Right hindlimb (tissue), 1 donor: ENCODE results near the gene QRICH2.
"Not testable (repeated sequence)": the region's sequence is repeated elsewhere in the genome, so short reads cannot be mapped to it uniquely, and the experiment has no call there.

Source experiments
- DNase-seq: peaks from one replicate; pipeline ENCODE4 v3.0.0-alpha.2; 2018

Gene QRICH2

DNA sequence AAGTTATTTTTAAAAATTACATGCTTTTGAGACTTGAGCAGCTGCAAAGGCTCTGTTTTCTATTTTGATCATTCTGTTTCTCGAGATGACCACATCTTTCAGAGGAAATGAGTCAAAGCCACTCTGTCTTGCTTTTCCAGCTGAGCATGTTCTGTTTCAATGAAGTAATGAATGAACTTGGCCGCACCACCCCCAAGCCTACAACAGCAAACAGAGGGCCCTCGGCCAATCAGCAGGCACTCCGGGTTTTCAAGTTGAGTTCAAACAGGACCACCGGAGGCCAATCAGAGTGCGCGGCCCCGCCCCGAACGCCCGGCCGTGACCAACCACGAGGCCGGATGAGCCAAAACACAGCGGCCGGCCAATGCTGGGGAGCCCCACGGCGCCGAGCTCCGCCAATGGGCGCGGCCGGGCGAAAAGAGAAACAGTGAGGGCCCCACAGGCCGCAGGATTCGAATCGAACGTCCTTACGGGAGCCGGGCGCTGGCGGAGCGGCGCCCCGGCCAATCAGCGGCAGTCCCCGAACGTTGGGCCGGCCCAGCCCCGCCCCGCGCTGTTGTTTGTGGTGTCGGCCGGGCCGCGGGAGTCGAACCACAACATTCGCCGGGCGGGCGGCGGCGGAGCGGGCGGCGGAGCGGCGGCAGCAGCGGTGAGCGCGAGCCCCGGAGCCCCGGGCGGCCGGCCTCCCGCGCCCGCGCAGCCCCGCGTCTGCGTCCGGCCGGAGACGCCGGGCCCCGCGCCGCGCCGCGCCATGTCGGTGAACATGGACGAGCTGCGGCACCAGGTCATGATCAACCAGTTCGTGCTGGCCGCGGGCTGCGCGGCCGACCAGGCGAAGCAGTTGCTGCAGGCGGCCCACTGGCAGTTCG lies 43.1 kb downstream of the QRICH2 start, which contains the start of gene UBALD2:
Gene UBALD2 (plus strand): TSS at position 594 of the 869 bp plus-strand sequence. CDS start 158 bp downstream, at position 752.
- peak; percentile 100 for DNase-seq

DNA sequence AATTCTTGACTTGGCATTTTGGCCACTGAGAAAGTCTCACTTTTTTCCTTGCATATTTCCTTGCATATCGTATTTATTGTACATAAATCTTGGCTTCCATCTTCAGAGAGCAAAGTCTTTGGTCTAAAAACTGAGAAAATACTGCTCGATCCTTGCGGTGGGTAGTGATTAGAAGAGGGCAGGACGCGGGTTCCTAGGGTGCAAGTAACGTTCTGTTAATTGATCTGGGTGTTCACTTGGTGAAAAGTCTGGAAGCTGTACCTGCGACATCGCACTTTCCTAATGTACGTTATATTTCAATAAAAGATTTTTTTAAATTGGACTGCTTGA lies 43.7 kb downstream of the QRICH2 start:
- no peak for DNase-seq

DNA sequence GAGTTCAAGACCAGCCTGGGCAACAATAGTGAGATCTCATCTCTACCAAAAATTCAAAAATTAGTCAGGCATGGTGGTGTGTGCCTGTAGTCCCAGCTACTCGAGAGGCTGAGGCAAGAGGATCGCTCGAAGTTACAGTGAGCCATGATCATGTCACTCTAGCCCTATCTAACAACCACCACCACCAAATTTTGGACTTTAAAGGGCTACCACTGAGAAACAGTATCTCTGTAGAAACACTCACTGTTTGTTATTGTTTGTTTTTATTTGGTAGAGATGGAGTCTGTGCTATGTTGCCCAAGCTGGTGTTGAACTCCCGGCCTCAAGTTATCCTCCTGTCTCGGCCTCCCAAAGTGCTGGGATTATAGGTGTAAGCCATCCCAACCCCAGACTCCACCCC lies 44.2 kb downstream of the QRICH2 start:
- DNase-seq = no peak

DNA sequence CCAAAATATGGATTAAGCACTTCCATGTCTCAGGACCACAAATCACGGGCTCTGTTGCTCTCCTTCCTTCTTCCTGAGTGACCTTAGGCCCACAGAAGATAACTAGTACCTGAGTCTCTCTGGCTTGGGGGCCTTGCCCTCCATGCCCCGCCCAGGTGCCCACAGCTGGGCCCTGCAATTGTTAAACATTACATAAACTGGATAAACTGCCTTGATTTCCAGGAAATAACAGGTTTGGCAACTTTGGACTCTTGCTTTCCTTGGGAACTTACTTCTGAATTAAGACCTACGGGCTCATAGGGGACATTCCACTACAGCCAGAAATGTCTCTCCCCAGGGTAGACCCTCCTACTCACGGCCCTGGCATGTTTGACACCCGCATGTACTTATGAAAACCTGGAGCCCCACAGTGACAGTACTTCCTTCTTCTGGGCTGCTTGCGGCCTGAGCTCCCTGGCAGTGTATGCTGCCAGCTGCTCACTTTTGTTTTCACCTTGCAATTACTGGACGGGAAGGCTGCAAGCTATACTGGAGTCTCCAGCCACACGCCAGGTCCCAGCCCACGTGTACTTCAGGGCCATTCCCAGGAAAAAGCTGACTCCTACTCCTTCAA lies 45.2 kb downstream of the QRICH2 start:
- DNase-seq = no peak

DNA sequence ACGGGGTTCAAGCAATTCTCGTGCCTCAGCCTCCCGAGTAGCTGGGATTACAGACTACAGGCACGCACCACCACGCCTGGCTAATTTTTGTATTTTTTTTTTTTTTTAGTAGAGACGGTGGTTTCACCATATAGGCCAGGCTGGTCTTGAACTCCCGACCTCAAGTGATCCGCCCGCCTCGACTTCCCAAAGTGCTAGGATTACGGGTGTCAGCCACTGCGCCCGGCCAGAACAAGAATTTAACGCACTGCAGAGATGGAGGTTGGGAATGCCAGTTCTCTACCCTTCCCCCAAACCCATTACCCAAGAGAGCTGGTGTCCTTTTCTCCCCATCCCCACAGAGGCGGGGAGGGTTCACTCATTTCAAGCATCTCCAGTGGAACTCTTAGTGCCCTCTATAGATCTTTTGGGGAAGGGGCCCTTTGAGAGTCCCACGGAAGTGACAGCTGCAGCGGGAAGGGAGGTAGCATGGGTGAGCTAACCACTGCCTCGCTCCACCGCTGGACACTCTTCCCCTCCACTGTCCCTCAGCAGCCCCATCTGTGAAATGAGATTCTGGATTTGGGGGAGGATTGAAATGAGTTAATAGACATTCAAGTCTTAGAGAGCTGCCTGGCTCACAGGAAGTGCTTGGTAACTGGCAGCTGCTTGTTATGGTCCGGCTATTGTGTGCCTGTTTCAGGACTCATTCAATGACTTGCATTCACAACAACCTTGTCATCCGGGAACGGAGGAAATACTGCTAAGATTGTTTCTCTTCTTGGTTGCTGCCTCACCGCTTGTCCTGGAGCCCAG lies 46.5 kb downstream of the QRICH2 start:
- no peak for DNase-seq

DNA sequence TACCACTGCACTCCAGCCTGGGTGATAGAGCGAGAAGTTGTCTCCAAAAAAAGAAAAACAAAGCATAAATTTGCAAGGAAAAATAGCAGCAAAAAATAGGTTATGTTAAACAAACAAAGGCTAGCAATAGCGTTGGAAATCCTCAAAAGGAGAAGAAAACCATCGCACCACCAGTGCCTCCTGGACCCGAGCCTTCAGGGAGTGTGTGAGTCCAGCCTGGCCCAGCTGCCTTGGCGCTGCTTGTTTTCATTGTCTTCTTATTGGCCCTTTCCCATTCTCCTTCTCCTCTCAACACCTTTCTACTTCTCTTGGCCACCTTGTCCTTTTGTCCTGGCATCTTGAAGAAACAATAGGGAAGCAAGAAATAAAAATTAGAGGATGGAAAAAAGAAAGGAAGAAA lies 47.4 kb downstream of the QRICH2 start:
- no peak for DNase-seq

DNA sequence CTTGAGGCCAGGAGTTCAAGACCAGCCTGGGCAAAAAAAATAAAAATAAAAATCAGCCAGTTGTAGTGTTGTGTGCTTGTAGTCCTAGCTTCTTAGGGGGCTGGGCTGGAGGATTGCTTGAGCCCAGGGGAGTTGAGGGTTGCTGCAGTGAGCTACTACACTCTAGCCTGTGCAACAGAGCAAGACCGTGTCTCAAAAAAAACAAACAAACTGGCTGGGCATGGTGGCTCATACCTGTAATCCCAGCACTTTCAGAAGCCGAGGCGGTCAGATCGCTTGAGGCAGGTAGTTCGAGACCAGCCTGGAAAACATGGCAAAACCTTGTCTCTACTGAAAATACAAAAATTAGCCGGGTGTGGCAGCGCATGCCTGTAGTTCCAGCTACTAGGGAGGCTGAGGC lies 47.9 kb downstream of the QRICH2 start:
- DNase-seq = no peak

DNA sequence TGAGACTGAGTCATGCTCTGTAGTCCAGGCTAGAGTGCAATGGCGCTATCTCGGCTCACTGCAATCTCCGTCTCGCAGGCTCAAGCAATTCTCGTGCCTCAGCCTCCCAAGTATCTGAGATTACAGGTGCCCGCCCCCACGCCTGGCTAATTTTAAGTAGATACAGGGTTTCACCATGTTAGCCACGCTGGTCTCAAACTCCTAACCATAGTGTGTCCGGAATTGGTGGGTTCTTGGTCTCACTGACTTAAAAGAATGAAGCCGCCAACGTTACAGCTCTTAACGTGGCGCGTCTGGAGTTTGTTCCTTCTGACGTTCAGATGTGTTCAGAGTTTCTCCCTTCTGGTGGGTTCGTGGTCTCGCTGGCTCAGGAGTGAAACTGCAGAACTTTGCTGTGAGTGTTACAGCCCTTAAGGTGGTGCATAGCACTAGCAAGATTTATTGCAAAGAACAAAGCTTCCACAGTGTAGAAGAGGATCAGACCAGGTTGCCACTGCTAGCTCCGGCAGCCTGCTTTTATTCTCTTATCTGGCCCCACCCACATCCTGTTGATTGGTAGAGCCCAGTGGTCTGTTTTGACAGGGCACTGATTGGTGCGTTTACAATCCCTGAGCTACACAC lies 51.5 kb downstream of the QRICH2 start:
- DNase-seq = not testable (repeated sequence)

DNA sequence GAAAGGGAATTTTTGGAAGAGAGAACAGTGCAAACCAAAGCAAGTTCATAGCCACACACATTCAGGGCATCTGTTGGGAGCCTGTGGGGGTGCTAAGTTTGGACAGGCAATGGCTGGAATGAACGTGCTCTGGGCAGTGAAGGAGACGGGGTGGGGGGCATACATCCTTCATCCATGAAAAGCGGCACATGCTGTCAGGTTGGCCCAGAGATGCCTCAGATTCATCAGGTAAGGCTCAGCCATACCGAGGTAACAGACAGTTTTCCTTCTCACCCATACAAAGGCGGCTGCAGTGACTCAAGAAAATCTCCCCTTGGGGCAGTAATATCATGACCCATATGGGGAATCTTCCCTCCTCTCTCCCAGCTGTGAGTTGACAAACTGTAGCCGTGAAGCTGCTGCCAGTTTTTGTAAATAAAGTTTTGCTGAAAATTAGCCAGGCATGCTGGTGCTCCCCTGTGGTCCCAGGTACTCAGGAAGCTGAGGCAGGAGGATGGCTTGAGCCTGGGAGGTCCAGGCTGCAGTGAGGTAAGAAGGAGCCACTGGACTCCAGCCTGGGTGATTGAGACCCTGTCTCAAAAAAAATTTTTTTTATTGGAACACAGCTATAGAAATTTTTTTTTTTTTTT lies 52.2 kb downstream of the QRICH2 start:
- DNase-seq = no peak

DNA sequence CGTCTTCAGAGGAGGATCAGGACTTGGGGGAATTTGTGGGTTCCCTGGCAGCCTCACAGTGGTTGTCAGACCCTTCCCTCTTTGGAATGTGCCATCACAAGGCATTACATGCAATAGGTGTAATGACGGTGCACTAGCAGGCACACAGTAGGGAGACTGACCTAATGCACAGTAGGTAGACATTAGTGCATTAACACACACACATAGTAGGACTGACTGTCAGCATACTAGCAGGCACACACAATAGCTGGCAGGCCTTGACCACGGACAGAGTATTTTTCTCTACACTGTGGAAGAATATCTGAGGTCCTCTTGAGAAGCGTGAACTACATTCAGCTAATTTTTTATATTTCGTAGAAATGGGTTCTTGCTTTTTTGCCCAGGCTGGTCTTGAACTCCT lies 53.8 kb downstream of the QRICH2 start:
- DNase-seq = no peak

DNA sequence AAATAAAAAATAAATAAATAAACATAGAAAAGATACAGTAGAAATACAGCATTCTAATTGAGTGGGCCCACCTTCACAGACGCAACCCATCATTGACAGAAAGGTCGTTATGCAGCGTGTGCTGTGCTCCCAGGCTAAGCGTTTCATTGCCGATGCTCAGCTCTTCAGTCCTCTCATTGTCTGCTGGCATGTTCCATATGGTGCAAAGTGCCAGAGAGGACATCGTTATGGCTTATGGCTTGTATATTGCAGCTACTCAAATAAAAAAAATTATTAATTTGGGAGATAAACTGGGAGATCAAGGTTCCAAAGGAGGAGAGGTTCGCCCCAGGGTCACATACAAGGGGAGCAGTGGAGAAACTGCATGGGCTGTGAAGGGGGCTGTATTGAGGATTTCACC lies 54.2 kb downstream of the QRICH2 start:
- no peak for DNase-seq

DNA sequence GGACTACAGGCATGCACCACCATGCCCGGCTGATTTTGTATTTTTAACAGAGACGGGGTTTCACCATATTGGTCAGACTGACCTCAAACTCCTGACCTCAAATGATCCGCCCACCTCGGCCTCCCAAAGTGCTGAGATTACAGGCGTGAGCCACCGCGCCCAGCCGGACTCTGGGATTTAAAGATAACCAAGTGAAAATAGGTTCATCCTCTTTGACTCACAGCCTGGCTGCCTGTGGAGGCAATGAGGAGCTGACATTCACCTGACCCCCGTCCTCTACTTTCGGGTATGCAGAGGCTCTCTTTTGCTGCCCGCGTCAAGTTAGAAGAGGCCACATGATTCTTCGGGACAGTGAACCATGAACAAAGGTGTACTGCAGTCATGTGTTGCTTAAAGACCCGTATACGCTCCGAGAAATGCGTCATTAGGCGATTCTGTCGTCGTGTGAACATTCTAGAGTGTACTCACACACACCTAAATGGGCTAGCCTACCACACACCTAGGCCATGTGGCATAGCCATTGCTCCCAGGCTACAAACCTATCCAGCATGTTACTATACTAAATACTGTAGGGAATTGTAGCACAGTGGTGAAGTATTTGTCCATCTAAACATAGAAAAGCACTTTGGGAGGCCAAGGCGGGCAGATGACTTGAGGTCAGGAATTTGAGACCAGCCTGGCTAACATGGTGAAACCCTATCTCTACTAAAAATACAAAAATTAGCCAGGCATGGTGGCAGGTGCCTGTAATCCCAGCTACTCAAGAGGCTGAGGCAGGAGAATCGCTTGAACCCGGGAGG lies 54.9 kb downstream of the QRICH2 start:
- not testable (repeated sequence) for DNase-seq

DNA sequence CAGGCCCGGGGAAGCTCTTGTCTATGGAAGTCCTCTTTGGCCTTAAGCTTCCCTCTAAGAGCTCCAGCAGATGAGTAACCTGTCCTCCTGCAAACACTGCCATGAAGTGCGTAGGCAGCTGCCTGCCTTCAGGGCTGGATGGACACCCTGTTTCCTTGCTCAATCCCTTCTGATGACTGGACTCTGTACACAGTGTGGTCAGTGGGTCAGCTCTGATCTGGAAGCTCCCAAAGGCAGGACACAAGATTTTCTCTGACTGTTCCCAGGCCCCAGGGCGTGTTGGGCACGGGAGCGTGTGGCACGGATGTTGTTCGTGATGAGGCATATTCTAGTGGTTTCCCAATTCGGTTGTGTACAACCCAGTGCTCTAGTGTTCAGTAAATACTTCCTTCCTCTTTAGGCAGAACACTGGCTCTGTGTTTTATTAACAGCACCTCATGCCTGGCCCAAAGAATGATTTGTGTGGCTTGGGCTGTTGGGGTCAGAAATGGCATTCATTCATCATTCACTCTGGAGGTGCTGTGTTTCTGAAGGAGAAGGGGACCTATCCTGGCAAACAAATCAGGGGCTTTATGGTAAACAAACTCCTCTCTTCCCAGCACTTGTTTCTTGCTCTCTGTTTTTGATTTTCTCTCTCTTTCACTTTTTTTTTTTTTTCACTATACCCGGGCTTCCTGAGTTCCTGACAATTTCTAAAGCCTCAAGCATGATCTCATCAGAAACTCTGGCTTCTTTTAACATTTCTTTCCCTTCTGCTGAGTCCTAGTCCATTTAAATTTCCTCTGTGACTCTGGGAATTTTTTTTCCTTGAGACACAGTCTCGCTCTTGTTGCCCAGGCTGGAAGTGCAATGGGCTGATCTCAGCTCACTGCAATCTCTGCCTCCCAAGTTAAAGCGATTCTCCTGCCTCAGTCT lies 55.8 kb downstream of the QRICH2 start:
- no peak for DNase-seq

DNA sequence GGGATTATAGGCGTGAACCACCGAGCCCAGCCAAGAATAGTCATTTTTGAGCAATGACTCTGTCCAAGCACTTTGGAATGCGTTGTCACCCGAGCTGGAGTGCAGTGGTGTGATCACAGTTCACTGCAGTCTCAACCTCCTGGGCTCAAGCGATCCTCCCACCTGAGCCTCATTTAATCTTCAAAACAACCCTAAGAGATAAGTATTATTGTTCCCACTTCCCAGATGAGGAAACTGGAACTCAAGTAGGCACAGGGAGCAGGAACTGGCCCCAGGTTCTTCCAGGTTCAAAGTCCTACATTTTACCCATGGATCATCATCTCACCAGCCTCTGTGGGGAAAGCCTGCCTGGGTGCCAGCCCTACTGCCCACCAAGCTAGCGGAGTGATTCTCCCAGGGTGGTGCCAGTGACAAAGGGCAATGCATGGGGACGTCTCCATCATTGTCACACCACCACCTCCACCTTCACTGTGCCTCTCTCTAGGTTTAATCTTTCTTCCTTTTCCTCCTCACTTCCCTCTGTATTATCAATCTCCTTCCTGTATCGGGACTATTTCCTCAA lies 56.5 kb downstream of the QRICH2 start:
- DNase-seq = no peak

DNA sequence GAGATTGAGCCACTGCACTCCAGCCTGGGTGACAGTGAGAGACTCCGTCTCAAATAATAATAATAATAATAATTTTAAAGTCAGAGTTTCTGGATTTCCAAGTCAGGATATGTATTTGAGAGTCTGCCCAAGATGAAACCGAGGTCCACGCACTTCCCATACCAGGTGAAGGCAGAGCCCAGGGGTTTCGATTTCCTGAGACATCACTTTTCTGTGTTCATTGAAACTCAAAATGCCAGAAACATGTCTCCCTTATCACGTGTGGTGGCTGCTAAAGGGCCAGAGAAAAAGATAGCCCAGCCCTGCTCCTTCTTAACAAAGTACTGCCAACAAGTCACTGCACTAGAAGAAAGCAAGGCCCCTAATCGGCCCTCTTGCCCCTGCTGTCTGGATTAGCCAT lies 57.9 kb downstream of the QRICH2 start:
- no peak for DNase-seq

DNA sequence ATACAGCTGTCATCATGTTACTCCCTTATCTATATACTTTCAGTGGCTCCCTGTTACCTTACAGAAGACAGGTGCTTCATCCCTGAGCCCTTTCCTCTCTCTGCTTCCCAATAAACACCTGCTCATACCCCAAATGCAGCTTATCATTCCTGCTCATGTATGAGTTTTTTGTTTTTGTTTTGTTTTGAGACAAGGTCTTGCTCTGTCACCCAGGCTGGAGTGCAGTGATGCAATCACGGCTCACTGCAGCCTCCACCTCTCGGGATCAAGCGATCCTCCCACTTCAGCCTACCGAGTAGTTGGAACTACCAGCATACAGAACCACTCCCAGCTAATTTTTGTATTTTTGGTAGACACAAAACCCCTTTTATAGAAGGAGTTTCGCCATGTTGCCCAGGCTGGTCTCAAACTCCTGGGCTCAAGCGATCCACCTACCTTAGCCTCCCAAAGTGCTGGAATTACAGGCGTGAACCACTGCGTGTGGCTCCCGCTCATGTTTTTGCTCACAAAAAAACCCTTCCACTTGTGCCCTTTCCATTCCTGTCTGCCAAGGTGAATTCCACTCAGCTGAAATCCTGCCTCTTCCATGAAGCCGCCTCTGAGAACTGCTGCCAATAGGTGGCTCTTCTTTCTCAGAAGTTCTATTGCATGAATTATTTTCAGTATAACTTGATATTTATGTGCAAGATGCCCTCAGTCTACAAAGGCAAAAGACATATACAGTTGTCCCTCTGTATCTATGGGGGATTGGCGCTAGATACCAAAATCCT lies 59.9 kb downstream of the QRICH2 start:
- no peak for DNase-seq

DNA sequence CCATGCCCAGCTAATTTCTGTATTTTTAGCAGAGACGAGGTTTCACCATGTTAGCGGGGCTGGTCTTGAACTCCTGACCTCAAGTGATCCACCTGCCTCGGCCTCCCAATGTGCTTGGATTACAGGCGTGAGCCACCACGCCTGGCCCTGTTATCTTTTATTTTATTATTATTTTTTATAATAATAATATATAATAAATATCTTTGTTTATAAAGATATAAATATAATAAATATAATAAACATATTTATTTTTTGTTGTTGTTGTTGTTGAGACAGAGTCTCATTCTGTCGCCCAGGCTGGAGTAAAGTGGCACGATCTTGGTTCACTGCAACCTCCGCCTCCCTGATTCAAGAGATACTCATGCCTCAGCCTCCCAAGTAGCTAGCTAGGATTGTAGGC lies 60.8 kb downstream of the QRICH2 start:
- no peak for DNase-seq

DNA sequence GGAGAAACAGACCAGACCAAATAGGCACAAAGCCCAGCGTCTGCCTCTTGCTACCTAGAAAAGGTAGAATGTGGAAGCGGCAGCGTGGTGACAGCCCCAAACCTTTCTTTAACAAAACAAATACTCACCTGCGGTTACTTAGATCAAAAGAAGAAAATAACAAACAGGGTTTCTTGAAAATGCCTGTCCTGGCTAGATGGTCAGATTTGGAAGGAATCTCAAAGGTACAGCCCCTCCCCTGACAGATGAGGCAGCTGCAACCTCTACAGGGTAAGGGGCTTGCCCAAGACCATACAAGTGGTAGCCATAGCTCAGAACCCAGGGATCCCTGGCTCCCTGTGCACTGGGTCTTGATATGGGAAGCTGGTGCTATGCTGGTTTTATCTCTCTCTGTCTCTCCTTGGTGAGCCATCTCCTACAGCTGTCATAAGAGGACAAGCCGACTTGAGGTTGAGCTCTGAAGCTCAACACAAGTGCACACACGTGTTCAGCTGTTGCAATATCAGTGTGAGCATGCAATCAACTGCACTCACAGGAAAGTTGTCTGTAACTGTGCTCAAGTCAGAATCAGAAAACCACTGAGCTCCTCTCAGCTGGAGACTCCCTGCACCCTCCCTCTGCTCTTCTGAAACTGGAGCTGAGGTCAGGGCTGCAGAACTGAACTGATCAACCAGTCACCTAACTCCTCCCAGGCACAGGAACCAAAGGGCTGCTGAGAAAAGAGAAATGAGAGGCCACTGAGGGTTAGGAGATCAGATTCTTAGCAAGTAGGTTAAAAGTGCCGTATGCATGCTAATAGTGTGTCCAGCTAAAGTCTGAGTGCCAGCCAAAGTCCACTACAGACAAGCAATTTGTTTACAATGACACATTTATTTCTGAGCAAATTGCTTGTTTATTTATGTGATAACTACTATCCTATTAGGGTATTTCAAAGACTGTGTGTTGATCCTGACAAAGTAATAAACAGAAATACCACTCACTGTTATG lies 61.7 kb downstream of the QRICH2 start:
- no peak for DNase-seq
